Keratinocyte (primary cell): Measurements from ENCODE around the gene ACOT6. TPM values are rescaled to one million over a fixed set of nuclear protein-coding genes. Genes with fewer than 3 reads are reported as not detected.
"Not testable (repeated sequence)": the region's sequence is repeated elsewhere in the genome, so short reads cannot be mapped to it uniquely, and the experiment has no call there.

Experiments
- DNase-seq: peaks from one replicate; pipeline ENCODE4 v3.0.0-alpha.2; 2011; ENCODE audit warnings: low read depth, missing footprints, low spot score
- FAIRE-seq: peaks from 2 replicates; lab custom pipeline; 2011; peaks lifted over from hg19 to GRCh38; lab: Jason Lieb, UNC
- H2AFZ ChIP-seq: 2 replicates; pipeline ENCODE4 v1.6.0; 2012; ENCODE audit warnings: low read length, control low read depth, inconsistent platforms; ENCODE audit not compliant: control insufficient read depth
- H3K27ac ChIP-seq: 2 replicates; pipeline ENCODE4 v1.5.1; 2011; ENCODE audit warnings: low read length; ENCODE audit not compliant: control insufficient read depth, insufficient read depth
- H3K27me3 ChIP-seq: 3 replicates; pipeline ENCODE4 v1.6.0; 2011; ENCODE audit warnings: low read length; ENCODE audit not compliant: control insufficient read depth, insufficient read depth; ENCODE audit errors: extremely low read depth
- H3K36me3 ChIP-seq, 2 experiments: 2 replicates in 1 of 2; 3 replicates in 1 of 2; pipeline ENCODE4 v1.5.1; 2011; ENCODE audit warnings: low read length in 2 of 2, mild to moderate bottlenecking in 1 of 2; ENCODE audit not compliant: control insufficient read depth in 2 of 2, insufficient read depth in 2 of 2; ENCODE audit errors: extremely low read depth in 1 of 2
- H3K4me1 ChIP-seq: 3 replicates; pipeline ENCODE4 v1.5.1; 2011; ENCODE audit warnings: low read length; ENCODE audit not compliant: control insufficient read depth, insufficient read depth; ENCODE audit errors: extremely low read depth
- H3K4me2 ChIP-seq: 3 replicates; pipeline ENCODE4 v1.6.0; 2011; ENCODE audit warnings: low read depth, low read length; ENCODE audit not compliant: control insufficient read depth, insufficient read depth; ENCODE audit errors: extremely low read depth
- H3K4me3 ChIP-seq, 3 experiments: fragments of 200-600 bp in 1 of 3; sonication (generic) in 1 of 3; 2 replicates in 2 of 3; 3 replicates in 1 of 3; pipeline ENCODE4 v1.5.1; 2011 to 2016; ENCODE audit warnings: low read length in 3 of 3, mild to moderate bottlenecking in 3 of 3, control low read depth in 2 of 3, inconsistent platforms in 1 of 3, low read depth in 1 of 3, mixed read lengths in 1 of 3, mixed run types in 1 of 3, moderate library complexity in 1 of 3; ENCODE audit not compliant: control insufficient read depth in 2 of 3, insufficient read depth in 2 of 3; ENCODE audit errors: extremely low read depth in 1 of 3
- H3K79me2 ChIP-seq: 2 replicates; pipeline ENCODE4 v1.6.0; 2012; ENCODE audit warnings: low read length; ENCODE audit not compliant: control insufficient read depth, insufficient read depth
- H3K9ac ChIP-seq: 3 replicates; pipeline ENCODE4 v1.6.0; 2011; ENCODE audit warnings: low read length; ENCODE audit not compliant: control insufficient read depth, insufficient read depth; ENCODE audit errors: extremely low read depth
- H3K9me1 ChIP-seq: 3 replicates; pipeline ENCODE4 v1.6.0; 2011; ENCODE audit warnings: low read length; ENCODE audit not compliant: control insufficient read depth, insufficient read depth; ENCODE audit errors: extremely low read depth
- H3K9me3 ChIP-seq: 2 replicates; pipeline ENCODE4 v1.5.1; 2012; ENCODE audit warnings: low read depth, low read length; ENCODE audit not compliant: control insufficient read depth
- H4K20me1 ChIP-seq: 3 replicates; pipeline ENCODE4 v1.6.0; 2011; ENCODE audit warnings: low read length; ENCODE audit not compliant: control insufficient read depth, insufficient read depth; ENCODE audit errors: extremely low read depth
- CTCF ChIP-seq, 3 experiments: IDR thresholded peaks in 1 of 3; conservative IDR thresholded peaks in 1 of 3; optimal IDR thresholded peaks in 1 of 3; 2 replicates in 2 of 3; 3 replicates in 1 of 3; pipeline versions ENCODE3 to v1.5.1; 2011; ENCODE audit warnings: low read length in 3 of 3, mild to moderate bottlenecking in 3 of 3, moderate library complexity in 2 of 3, control low read depth in 1 of 3, inconsistent platforms in 1 of 3; ENCODE audit not compliant: insufficient read depth in 2 of 3; ENCODE audit errors: extremely low read depth in 1 of 3
- dilution Hi-C: fragments of 300-500 bp; cut with MboI; formaldehyde crosslinking; loops from one replicate; pipeline ENCODE4 v1.7.0; 2020; ENCODE audit warnings: low sequenced_read_pairs; ENCODE audit not compliant: extremely low pct_ligation_motif_present
- polyA plus RNA-seq, 5 experiments: library from polyadenylated mRNA; depleted of rRNA in 3 of 5; stranded (reverse) in 3 of 5; stranded (forward) in 1 of 5; unstranded in 1 of 5; fragments of >200 nt; gene quantifications; 1 replicate in 1 of 5; 2 replicates in 3 of 5; 3 replicates in 1 of 5; pipeline versions ENCODE4 v1.2.1 to v1.2.3, GENCODE V29; 2011 to 2012; ENCODE audit warnings: missing spikeins in 2 of 5, low read depth in 1 of 5, low replicate concordance in 1 of 5

The ACOT6 gene
- polyA plus RNA-seq, 1 donor (not counting 4 experiments of a cell fraction or from before 2014, with no cell fraction given): not detected

GRCh38 chr14:73569185-73569958 lies 42.9 kb upstream of the ACOT6 start, which contains the start of gene ACOT2:
ACOT2 (plus strand) TSS chr14:73569213; CDS start chr14:73569241, 28 bp downstream.
- Histone ChIP-seq H3K4me3 (peak within 1 kb of the TSS; percentile 46 to 70 (median 57)), H3K9ac (peak within 1 kb of the TSS; percentile 81), H2AFZ (peak within 1 kb of the TSS; percentile 91), H3K4me2 (peak within 1 kb of the TSS; percentile 89), H3K4me1 (peaks cover 20% of the 10 kb centered on the region), H3K27ac (peak within 1 kb of the TSS; percentile 63)
- FAIRE-seq, dilution Hi-C loops, H3K9me3 ChIP-seq, H4K20me1 ChIP-seq, H3K9me1 ChIP-seq, H3K27me3 ChIP-seq, H3K79me2 ChIP-seq, H3K36me3 ChIP-seq, DNase-seq: not testable (repeated sequence)
- peak in 1 of 3 experiments; percentile 24 for TF ChIP-seq CTCF (optimal IDR thresholded peaks at IDR 0.05 in 1 of 3, IDR thresholded peaks at IDR 0.05 in 1 of 3, conservative IDR thresholded peaks at IDR 0.05 in 1 of 3; ENCODE audit: extremely low read depth in 1 of 3, insufficient read depth in 2 of 3, low read length in 3 of 3)

- H3K4me2 ChIP-seq, FAIRE-seq, DNase-seq, H2AFZ ChIP-seq, H3K79me2 ChIP-seq, H4K20me1 ChIP-seq, H3K27me3 ChIP-seq, dilution Hi-C loops, H3K27ac ChIP-seq, H3K36me3 ChIP-seq, H3K9me3 ChIP-seq, H3K9ac ChIP-seq, H3K9me1 ChIP-seq, H3K4me3 ChIP-seq: not testable (repeated sequence)
- TF ChIP-seq CTCF (optimal IDR thresholded peaks at IDR 0.05 in 1 of 3, IDR thresholded peaks at IDR 0.05 in 1 of 3, conservative IDR thresholded peaks at IDR 0.05 in 1 of 3; ENCODE audit: extremely low read depth in 1 of 3, insufficient read depth in 2 of 3, low read length in 3 of 3): peak in 2 of 3 experiments; percentile 26 to 63
- H3K4me1 ChIP-seq: peaks cover 20% of the 10 kb centered on the region
These were observed 41.4 kb upstream of the ACOT6 start for GRCh38 chr14:73570913-73571312.

- H3K4me2 ChIP-seq, H3K27ac ChIP-seq, H4K20me1 ChIP-seq, H2AFZ ChIP-seq, DNase-seq, H3K9me3 ChIP-seq, FAIRE-seq, H3K79me2 ChIP-seq, H3K9me1 ChIP-seq, H3K9ac ChIP-seq, H3K27me3 ChIP-seq, H3K4me3 ChIP-seq, H3K36me3 ChIP-seq, dilution Hi-C loops: not testable (repeated sequence)
- H3K4me1 ChIP-seq: peaks cover 21% of the 10 kb centered on the region
These were observed 39.3 kb upstream of the ACOT6 start for GRCh38 chr14:73573034-73573433.

GRCh38 chr14:73573740-73574139 lies 38.6 kb upstream of the ACOT6 start:
- H3K36me3 ChIP-seq, FAIRE-seq, H3K9me1 ChIP-seq, H3K9me3 ChIP-seq, H3K4me2 ChIP-seq, H3K79me2 ChIP-seq, H3K4me3 ChIP-seq, dilution Hi-C loops, H3K9ac ChIP-seq, DNase-seq, H2AFZ ChIP-seq, H4K20me1 ChIP-seq, H3K27me3 ChIP-seq, H3K27ac ChIP-seq: not testable (repeated sequence)
- H3K4me1 ChIP-seq: peaks cover 15% of the 10 kb centered on the region
